CD8-positive, alpha-beta memory T cell (primary cell): Measurements from ENCODE around the gene BUD23. TPM values are rescaled to one million over a fixed set of nuclear protein-coding genes. Genes with fewer than 3 reads are reported as not detected.

Source experiments
- CTCF ChIA-PET: fragments of 350-600 bp; sonication (Branson Sonifier 250); formaldehyde crosslinking; loops from one replicate; lab custom pipeline; 2021; ENCODE audit warnings: antibody characterized with exemption; lab: Charles Lee
- POLR2A ChIA-PET: fragments of 350-600 bp; sonication (Branson Sonifier 250); formaldehyde crosslinking; loops from one replicate; lab custom pipeline; 2021; ENCODE audit warnings: antibody characterized with exemption; lab: Charles Lee
- DNase-seq, 5 donors: peaks; one replicate each; pipeline versions ENCODE4 v3.0.0 to v3.0.0-alpha.2; 2020 to 2022; ENCODE audit warnings: mixed read lengths in 1 of 5
- H3K27ac ChIP-seq: one replicate; pipeline ENCODE4 v1.7.0; 2013; ENCODE audit warnings: low read depth, mild to moderate bottlenecking, low read length, moderate library complexity
- H3K27me3 ChIP-seq: 2 replicates; pipeline ENCODE4 v1.7.0; 2013; ENCODE audit warnings: low read length, mild to moderate bottlenecking; ENCODE audit not compliant: insufficient read depth, poor library complexity, severe bottlenecking
- H3K36me3 ChIP-seq: 2 replicates; pipeline ENCODE4 v1.7.0; 2013; ENCODE audit warnings: mild to moderate bottlenecking, low read length, moderate library complexity; ENCODE audit not compliant: insufficient read depth
- H3K4me1 ChIP-seq: 2 replicates; pipeline ENCODE4 v1.7.0; 2013; ENCODE audit warnings: mild to moderate bottlenecking, low read length, moderate library complexity; ENCODE audit not compliant: insufficient read depth
- H3K4me3 ChIP-seq: 2 replicates; pipeline ENCODE4 v1.7.0; 2013; ENCODE audit warnings: mild to moderate bottlenecking, low read length
- H3K9me3 ChIP-seq: 2 replicates; pipeline ENCODE4 v1.7.0; 2013; ENCODE audit warnings: mild to moderate bottlenecking, low read length
- H3K27ac Mint-ChIP-seq, 8 donors: one replicate each; pipeline ENCODE4 v1.8.0; 2020 to 2021; ENCODE audit warnings: mixed read lengths in 8 of 8, mild to moderate bottlenecking in 6 of 8, inconsistent platforms in 3 of 8, moderate library complexity in 3 of 8
- H3K27me3 Mint-ChIP-seq, 2 donors: one replicate each; pipeline ENCODE4 v1.8.0; 2020 to 2021; ENCODE audit warnings: mixed read lengths in 2 of 2, mild to moderate bottlenecking in 1 of 2, moderate library complexity in 1 of 2
- H3K36me3 Mint-ChIP-seq, 3 donors: one replicate each; pipeline ENCODE4 v1.8.0; 2020 to 2021; ENCODE audit warnings: mixed read lengths in 3 of 3, inconsistent platforms in 1 of 3, mild to moderate bottlenecking in 1 of 3
- H3K4me1 Mint-ChIP-seq, 3 donors: one replicate each; pipeline ENCODE4 v1.8.0; 2020 to 2021; ENCODE audit warnings: mixed read lengths in 3 of 3, inconsistent platforms in 1 of 3, mild to moderate bottlenecking in 1 of 3
- H3K4me3 Mint-ChIP-seq, 7 donors: one replicate each; pipeline ENCODE4 v1.8.0; 2020 to 2021; ENCODE audit warnings: mixed read lengths in 7 of 7, mild to moderate bottlenecking in 6 of 7, moderate library complexity in 4 of 7, inconsistent platforms in 2 of 7
- H3K9me3 Mint-ChIP-seq, 5 donors: one replicate each; pipeline ENCODE4 v1.8.0; 2020 to 2022; ENCODE audit warnings: mixed read lengths in 5 of 5, mild to moderate bottlenecking in 3 of 5, moderate library complexity in 2 of 5, inconsistent platforms in 1 of 5
- polyA plus RNA-seq: library from polyadenylated mRNA; unstranded; fragments of 300-500 nt; fragmentation: Illumina TruSeq; gene quantifications from one replicate; pipeline ENCODE4 v1.2.3, GENCODE V29; 2021
- total RNA-seq, 2 experiments: library from RNA; stranded (reverse); gene quantifications; one replicate each; pipeline ENCODE4 v1.2.3, GENCODE V29; 2021

The BUD23 gene
- total and polyA plus RNA-seq, 3 experiments from 2014 or later, result 102 to 130 (median 113) TPM

DNA sequence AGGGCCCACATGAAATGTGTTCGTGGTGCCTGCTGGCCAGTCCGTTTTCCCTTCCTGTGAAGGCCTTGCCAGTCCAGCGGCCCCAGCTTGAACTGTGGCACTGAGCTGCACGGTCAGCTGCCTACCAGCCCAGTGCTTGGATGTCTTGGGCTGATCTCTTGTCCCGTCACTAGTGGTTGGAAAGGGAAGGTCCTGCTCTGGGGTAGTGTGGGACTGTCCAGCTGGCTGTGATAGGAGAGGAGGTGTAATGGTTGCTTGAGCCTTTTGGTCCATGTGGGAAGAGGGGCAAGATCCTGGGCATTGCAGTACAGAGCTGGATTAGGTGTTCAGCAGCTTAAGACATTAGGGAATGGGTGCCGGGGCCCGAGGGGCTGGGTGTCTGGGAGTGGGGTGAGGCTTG lies 15.0 kb downstream of the BUD23 start:
- Mint-ChIP-seq H3K4me3 (no peak overlapping the region), H3K9me3 (no peaks in the 10 kb centered on the region), H3K4me1 (no peaks in the 10 kb centered on the region), H3K27me3 (peaks cover 0 to 2% of the 10 kb centered on the region in 2 donors), H3K36me3 (peaks cover 0 to 78% (median 11%) of the 10 kb centered on the region in 3 donors), H3K27ac (peak overlapping the region in 4 of 8 donors; percentile 17 to 54 (median 42))
- H3K9me3 ChIP-seq, result no peaks in the 10 kb centered on the region
- no peak overlapping the region for H3K4me3 ChIP-seq
- CTCF ChIA-PET, result interaction anchor here (1.1 kb wide), 1 partner anchor 10 kb away, joined by 4 read pairs; no protein-coding TSS in a partner anchor
- H3K4me1 ChIP-seq, result no peaks in the 10 kb centered on the region
- no peaks in the 10 kb centered on the region for H3K27me3 ChIP-seq
- H3K36me3 ChIP-seq, result peaks cover 35% of the 10 kb centered on the region
- DNase-seq, result no peak
- POLR2A ChIA-PET, result interaction anchor here (0.6 kb wide), 1 partner anchor 19 kb away, joined by 4 read pairs; no protein-coding TSS in a partner anchor
- no peak overlapping the region for H3K27ac ChIP-seq

DNA sequence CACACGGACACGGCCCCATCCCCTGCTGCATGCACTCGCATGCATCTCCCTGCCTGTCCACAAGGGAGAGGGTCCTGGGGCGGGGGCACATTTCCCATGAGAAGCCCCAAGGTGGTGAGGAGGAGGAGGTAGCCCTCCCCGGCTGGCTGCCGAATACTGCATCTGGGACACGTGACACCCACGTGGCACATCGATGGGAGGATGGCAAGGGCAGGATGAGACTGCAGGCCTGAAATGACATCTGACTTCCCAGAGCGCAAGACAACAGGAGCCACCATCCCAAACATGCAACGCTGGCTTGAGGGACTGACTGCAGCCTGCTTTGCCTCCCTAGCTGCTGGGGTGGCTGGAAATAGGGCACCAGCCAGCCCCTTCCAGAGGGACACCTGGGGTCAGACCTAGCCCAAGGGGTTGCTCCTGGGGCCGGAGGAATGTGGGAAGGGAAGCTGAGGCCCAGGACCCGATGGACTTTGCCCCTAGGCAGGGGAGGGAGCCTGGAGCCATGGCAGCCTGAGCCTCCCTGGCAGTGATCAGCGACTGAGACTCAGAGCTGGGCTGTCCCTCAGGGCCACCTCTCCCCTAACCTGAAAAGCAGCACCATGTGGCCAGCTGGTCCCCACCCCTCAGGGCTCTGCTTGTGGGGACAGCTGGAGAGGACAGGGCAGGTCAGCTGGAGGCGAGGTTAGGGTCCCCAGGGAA lies 16.1 kb downstream of the BUD23 start:
- POLR2A ChIA-PET, result no interaction called here

DNA sequence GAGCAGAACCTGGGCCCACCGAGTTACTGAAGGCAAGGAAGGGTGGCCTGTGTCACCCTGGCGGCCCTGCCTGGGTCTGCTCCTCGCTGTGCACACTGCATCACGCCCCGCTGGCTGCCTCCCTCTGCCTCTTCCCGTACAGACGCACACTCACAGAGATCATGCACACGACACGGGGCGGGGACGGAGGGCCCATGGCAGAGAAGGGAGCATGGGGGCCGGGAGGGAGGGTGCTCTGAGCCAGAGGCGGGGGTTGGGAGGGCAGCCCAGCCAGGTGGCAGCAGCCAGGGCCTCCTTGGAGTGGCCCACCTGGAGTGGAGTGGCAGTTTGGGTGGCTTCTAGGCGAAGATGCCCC lies 16.6 kb downstream of the BUD23 start:
- H3K4me1 Mint-ChIP-seq, result no peaks in the 10 kb centered on the region
- H3K9me3 ChIP-seq, result no peaks in the 10 kb centered on the region
- H3K27me3 ChIP-seq, result no peaks in the 10 kb centered on the region
- H3K36me3 ChIP-seq, result peaks cover 21% of the 10 kb centered on the region
- H3K36me3 Mint-ChIP-seq, result peaks cover 0 to 62% (median 4%) of the 10 kb centered on the region in 3 donors
- H3K4me1 ChIP-seq, result no peaks in the 10 kb centered on the region
- DNase-seq, result no peak
- no peak overlapping the region for H3K27ac Mint-ChIP-seq
- peaks cover 0 to 2% of the 10 kb centered on the region in 2 donors for H3K27me3 Mint-ChIP-seq
- H3K4me3 ChIP-seq, result no peak overlapping the region
- no peak overlapping the region for H3K4me3 Mint-ChIP-seq
- no peaks in the 10 kb centered on the region for H3K9me3 Mint-ChIP-seq
- CTCF ChIA-PET, result interaction anchor here (0.9 to 1.2 kb wide), 3 partner anchors 11 to 25 kb away, joined by 3 to 4 read pairs (median 3); no protein-coding TSS in a partner anchor
- no peak overlapping the region for H3K27ac ChIP-seq
- POLR2A ChIA-PET, result no interaction called here

More for the DNA sequence above, 16.1 kb downstream of the BUD23 start:
- Histone ChIP-seq H3K4me3 (no peak overlapping the region), H3K27me3 (no peaks in the 10 kb centered on the region), H3K36me3 (peaks cover 25% of the 10 kb centered on the region), H3K4me1 (no peaks in the 10 kb centered on the region), H3K9me3 (no peaks in the 10 kb centered on the region), H3K27ac (no peak overlapping the region)
- CTCF ChIA-PET, result interaction anchor here (0.9 to 1.2 kb wide), 2 partner anchors 18 to 25 kb away, joined by 3 to 4 read pairs; no protein-coding TSS in a partner anchor
- Mint-ChIP-seq H3K36me3 (peaks cover 0 to 68% (median 7%) of the 10 kb centered on the region in 3 donors), H3K9me3 (no peaks in the 10 kb centered on the region), H3K4me3 (no peak overlapping the region), H3K4me1 (no peaks in the 10 kb centered on the region), H3K27ac (peak overlapping the region in 1 of 8 donors; percentile 33), H3K27me3 (peaks cover 0 to 2% of the 10 kb centered on the region in 2 donors)
- DNase-seq, result no peak

DNA sequence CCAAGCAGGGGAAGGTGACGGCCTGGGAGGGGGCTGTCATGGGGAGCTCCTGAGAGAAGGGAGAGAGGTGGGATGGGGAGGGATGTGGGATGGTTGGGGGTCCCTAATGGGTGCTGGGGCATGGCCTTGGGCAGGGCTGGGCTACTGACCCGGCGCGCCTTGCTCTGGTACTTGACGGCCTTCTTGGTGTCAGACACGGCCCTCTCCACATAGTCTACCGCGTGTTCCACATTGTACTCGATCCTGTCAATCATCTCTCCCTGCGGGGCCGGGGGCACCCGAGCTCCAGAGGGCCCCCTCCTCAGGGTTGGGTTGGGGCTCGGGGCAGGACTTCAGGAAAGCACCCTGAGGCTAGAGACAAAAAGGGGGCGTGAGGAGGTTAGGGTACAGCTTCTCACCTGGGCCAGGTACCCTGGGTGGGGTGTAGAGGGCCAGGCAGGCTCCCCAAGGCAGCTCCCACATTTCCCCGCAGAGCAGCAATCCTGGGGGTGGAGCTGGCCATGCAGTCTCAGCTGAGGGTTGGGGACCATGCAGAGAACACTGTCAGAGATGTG lies 17.3 kb downstream of the BUD23 start:
- H3K36me3 ChIP-seq, result peaks cover 21% of the 10 kb centered on the region
- POLR2A ChIA-PET, result no interaction called here
- Mint-ChIP-seq H3K27ac (peak overlapping the region in 1 of 8 donors; percentile 41), H3K27me3 (peaks cover 0 to 2% of the 10 kb centered on the region in 2 donors), H3K36me3 (peaks cover 0 to 57% (median 4%) of the 10 kb centered on the region in 3 donors), H3K4me3 (peak overlapping the region in 1 of 7 donors; percentile 13), H3K9me3 (no peaks in the 10 kb centered on the region), H3K4me1 (no peaks in the 10 kb centered on the region)
- H3K4me1 ChIP-seq, result no peaks in the 10 kb centered on the region
- no peaks in the 10 kb centered on the region for H3K27me3 ChIP-seq
- no peak for DNase-seq
- H3K9me3 ChIP-seq, result no peaks in the 10 kb centered on the region
- H3K4me3 ChIP-seq, result no peak overlapping the region
- H3K27ac ChIP-seq, result no peak overlapping the region
- CTCF ChIA-PET, result interaction anchor here (0.8 to 1.8 kb wide), 8 partner anchors 9 to 161 kb away, joined by 3 to 5 read pairs (median 3); partner anchors contain the start of gene STX1A

DNA sequence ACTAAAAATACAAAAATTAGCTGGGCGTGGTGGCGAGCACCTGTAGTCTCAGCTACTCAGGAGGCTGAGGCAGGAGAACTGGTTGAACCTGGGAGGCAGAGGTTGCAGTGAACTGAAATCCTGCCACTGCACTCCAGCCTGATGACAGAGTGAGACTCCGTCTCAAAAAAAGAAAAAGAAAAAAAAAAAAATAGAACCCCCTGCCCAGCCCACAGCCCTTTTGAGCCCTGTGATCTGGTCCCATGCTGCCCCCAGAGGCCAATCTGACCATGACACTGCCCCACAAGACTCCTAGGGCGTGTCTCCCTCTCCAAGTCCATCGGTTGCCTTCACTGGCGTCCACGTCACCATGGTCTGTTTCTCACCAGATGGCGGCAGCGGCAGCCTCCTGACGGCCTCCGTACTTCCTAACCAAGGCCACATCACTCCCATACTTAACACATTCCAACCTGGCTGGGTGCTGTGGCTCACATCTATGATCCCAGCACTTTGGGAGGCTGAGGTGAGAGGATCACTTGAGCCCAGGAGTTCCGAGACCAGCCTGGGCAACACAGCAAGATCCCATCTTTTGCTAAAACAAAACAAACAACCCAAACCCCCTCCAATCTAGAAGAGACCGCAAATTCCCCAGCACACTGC lies 18.1 kb downstream of the BUD23 start:
- Histone ChIP-seq H3K36me3 (peaks cover 14% of the 10 kb centered on the region), H3K9me3 (no peaks in the 10 kb centered on the region), H3K4me1 (no peaks in the 10 kb centered on the region), H3K27ac (no peak overlapping the region), H3K27me3 (no peaks in the 10 kb centered on the region), H3K4me3 (no peak overlapping the region)
- CTCF ChIA-PET, result interaction anchor here (0.8 to 1.8 kb wide), 8 partner anchors 9 to 162 kb away, joined by 3 to 5 read pairs (median 3); partner anchors contain the start of gene STX1A
- peaks cover 0 to 1% (median 0%) of the 10 kb centered on the region in 3 donors for H3K4me1 Mint-ChIP-seq
- DNase-seq, result no peak
- peak overlapping the region in 1 of 7 donors; percentile 72 for H3K4me3 Mint-ChIP-seq
- POLR2A ChIA-PET, result no interaction called here
- H3K27ac Mint-ChIP-seq, result peak overlapping the region in 4 of 8 donors; percentile 26 to 83 (median 45)
- no peaks in the 10 kb centered on the region for H3K9me3 Mint-ChIP-seq
- peaks cover 0 to 2% of the 10 kb centered on the region in 2 donors for H3K27me3 Mint-ChIP-seq
- H3K36me3 Mint-ChIP-seq, result peaks cover 0 to 49% (median 4%) of the 10 kb centered on the region in 3 donors

DNA sequence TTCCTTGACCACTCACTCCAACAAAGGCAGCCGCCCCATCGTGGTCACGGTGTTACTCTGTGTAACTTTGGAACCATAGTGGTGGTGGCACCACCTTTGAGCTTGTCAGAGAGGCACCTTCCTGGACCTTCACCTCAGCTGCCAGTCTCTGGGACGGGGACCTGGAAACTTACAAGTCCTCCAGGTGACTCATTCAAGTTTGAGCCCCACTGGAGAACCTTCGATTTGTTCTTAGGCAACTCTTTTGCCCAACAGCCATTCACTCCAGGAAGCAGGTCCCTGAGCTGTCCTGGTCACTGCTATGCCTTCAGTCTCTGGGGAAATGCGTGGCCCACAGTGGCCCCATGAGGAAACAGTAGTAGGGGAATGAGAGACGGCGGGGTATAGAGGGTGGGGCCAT lies 18.8 kb downstream of the BUD23 start:
- H3K36me3 Mint-ChIP-seq, result peaks cover 0 to 41% (median 2%) of the 10 kb centered on the region in 3 donors
- Histone ChIP-seq H3K27ac (no peak overlapping the region), H3K4me3 (no peak overlapping the region), H3K27me3 (no peaks in the 10 kb centered on the region), H3K36me3 (peaks cover 10% of the 10 kb centered on the region), H3K4me1 (peaks cover 6% of the 10 kb centered on the region), H3K9me3 (no peaks in the 10 kb centered on the region)
- no peak overlapping the region for H3K4me3 Mint-ChIP-seq
- CTCF ChIA-PET, result interaction anchor here (0.9 to 1.8 kb wide), 3 partner anchors 15 to 28 kb away, joined by 3 to 5 read pairs (median 4); no protein-coding TSS in a partner anchor
- DNase-seq, result no peak
- H3K27me3 Mint-ChIP-seq, result peaks cover 0 to 2% of the 10 kb centered on the region in 2 donors
- POLR2A ChIA-PET, result no interaction called here
- H3K27ac Mint-ChIP-seq, result peak overlapping the region in 1 of 8 donors; percentile 25
- H3K4me1 Mint-ChIP-seq, result peaks cover 0 to 4% (median 0%) of the 10 kb centered on the region in 3 donors
- H3K9me3 Mint-ChIP-seq, result no peaks in the 10 kb centered on the region

DNA sequence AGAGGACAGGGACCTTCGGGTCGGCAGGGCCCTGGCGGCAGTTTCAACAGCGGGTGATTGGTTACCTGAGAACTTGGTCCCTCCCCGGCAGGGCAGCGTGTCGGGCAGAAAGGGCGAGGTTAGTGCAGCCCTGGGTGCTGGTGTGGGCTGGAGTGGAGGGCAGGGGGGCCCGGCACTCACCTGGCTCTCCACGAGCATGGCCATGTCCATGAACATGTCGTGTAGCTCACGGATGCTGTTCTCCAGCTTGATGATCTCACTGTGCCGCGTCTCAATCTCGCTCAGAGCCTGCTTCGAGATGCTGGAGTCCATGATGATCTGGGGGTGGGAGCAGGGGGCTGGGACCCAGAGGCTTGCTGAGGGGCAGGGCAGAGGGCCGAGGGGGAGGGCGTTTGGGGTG lies 19.3 kb downstream of the BUD23 start:
- Mint-ChIP-seq H3K36me3 (peaks cover 0 to 37% (median 2%) of the 10 kb centered on the region in 3 donors), H3K9me3 (no peaks in the 10 kb centered on the region), H3K4me3 (no peak overlapping the region), H3K4me1 (peaks cover 0 to 4% (median 0%) of the 10 kb centered on the region in 3 donors), H3K27me3 (peaks cover 0 to 2% of the 10 kb centered on the region in 2 donors), H3K27ac (no peak overlapping the region)
- Histone ChIP-seq H3K9me3 (no peaks in the 10 kb centered on the region), H3K36me3 (peaks cover 6% of the 10 kb centered on the region), H3K4me3 (no peak overlapping the region), H3K4me1 (peaks cover 6% of the 10 kb centered on the region), H3K27ac (no peak overlapping the region), H3K27me3 (no peaks in the 10 kb centered on the region)
- CTCF ChIA-PET, result interaction anchor here (0.9 to 1.1 kb wide), 2 partner anchors 14 to 28 kb away, joined by 3 to 4 read pairs; no protein-coding TSS in a partner anchor
- POLR2A ChIA-PET, result no interaction called here
- no peak for DNase-seq
